NCI-H2107 (cell line): ENCODE results near the gene SERPINH1.

Experiments used
- DNase-seq: peaks from one replicate; lab custom pipeline; 2025; lab: John Stamatoyannopoulos, UW

Gene SERPINH1

DNA sequence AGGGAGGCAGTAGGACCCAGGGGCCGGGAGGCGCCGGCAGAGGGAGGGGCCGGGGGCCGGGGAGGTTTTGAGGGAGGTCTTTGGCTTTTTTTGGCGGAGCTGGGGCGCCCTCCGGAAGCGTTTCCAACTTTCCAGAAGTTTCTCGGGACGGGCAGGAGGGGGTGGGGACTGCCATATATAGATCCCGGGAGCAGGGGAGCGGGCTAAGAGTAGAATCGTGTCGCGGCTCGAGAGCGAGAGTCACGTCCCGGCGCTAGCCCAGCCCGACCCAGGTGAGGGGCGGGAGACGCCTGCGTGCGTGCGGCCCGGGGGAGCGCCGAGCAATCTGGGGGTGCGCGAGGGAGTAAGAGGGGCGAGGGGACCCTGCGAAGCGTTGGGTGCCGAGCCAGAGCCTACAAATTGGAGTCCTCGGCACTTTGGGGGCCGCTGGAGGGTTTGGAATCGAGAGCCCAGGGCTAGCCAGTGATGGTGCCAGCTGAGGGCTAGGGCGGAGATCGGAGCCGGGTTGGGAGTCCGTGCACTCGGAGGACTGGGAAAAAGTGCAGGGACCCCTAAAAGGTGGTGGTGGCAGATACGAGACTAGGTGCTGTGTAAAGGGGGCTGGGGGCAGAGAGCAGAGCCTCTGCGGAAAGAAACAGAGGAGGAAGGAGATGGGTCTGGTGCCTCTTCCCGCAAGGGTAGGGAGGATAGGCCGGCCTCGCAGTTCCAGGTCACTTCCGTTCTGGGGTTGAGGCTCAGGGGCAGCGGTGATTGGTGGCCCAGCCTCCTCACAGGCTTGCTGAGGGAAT, at the start of gene SERPINH1:
Gene SERPINH1 (plus strand): TSS at position 206 of the 788 bp plus-strand sequence. CDS start 4,097 bp downstream, outside the sequence.
- DNase-seq: peak; percentile 60

DNA sequence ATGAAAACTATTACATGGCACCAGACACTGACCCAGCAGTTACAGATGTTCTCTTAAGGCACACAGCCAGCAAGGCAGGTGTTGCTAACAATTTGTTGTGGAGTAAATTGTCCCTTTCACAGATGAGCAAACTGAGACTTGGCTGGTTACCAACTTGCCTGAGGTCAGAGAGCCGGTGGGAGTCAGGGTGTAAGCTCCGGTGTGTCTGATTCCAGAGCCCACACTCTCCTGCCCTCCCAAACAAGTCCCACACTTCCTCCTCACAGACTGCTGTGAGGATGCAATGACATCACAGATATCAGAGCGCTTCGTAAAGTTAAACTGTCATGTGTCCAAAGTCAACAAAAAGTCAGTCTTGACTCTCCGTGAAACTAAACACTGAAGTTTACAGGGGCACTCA, 48.8 kb upstream of the SERPINH1 start:
- no peak for DNase-seq

DNA sequence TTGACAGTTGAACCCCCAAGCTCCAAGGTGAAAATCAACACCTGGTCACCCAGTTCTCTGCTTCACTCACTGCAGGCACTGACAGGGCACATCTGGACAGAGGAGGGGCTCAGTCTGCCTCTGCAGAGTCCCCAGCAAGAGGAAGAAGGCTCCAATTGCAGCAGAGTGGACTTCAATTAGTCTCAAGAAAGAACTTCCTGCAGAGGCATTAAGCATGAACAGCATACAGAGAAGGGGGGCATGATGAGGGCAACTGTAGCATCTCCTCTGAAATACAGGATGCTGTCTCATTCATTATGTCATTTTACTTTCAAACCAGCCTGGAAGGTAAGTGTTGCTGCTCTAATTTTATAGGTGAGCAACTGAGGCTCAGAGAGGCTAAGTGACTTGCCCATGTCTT, 47.5 kb upstream of the SERPINH1 start:
- DNase-seq: no peak

DNA sequence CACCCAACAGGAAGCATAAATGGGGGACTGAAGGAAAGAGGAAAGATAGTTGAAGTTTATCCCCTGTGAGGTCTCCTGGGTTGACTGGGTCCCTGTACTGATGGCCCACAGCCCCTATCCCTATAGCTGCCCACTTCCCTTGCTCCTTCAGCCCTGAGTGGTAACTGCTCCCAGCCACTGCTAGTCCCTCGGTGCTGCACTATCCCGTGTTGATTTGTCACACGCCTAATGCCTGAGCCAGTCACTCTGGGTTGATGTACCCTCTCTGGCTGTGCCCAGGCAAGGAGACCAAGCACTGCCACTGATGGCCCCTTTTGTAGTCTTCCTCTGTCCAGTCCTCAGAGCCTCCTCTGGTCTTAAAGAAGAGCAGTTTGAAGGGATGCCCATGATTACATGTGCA, 45.9 kb upstream of the SERPINH1 start:
- no peak for DNase-seq

DNA sequence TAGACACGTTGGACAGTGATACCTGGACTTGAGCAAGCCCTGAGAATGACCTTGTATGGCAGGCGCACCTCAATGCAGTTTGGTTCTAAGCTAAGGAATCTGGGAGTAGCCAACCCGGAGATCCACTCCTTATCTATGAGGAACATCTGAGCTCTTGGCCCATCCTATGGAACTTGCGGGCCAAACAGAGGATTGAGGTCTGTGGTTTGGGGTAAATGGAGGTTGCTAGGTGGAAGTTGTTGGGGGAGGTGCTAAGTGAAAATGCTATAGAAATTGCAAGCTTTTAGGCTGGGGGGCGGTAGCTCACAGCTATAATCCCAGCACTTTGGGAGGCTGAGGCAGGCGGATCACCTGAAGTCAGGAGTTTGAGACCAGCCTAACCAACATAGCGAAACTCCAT, 45.2 kb upstream of the SERPINH1 start:
- DNase-seq: no peak

DNA sequence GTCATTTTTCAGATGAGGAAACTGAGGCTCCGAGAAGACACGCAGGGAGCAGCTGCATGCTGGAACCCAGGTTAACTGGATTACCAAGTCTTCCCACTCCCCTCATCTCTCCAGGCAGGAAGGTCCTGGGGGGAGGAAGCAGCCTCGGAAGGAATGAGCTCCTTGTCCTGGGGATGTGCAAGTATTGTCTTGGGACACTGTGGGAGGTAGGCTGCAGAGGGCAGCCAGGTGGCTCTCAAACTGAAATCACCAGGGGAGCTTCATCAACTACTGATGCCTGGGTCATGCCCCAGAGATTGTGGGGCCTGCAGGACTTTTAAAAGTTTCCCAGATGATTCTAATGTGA, 43.9 kb upstream of the SERPINH1 start:
- DNase-seq: no peak

DNA sequence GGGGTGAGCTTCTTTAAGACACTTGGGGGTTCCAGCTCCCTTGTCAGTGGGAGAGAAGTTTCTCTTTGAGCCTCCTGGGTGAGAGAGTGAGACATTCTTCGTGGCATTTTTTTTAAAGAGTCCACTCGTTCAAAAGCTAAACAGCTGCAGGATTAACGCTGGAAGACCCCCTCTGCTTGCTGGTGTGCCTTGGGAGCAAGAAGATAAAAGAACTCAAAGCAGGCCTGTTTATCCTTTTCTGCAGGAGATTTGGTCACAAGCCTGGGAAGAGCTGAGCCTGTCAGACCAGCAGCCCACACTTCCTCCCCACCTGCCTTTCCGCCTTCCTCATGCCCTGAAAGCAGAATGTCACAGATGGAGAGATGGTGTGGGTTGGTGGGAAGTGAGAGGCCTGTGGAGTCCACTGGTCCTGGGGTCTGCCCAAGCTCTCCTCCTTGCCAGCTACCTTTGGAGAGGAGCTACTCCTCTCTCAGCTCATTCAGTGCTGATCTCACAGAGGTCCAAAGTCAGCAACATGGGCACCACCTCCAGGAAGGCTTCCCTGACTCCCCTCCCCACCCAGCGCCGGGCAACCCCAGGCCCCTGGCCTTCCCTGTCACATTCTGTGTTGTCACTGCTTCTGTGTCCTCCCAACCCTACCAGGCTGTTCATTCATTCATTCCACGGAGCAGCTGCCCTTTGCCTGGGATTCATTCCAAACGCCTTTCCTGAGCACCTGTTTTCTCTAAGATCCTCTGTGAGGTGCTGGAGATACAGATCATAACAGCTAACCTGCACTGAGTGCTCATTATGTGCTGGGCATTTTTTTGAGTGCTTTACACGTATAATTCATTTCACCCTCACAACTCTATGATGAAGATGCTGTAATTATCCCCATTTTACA, 43.0 kb upstream of the SERPINH1 start:
- DNase-seq: no peak

DNA sequence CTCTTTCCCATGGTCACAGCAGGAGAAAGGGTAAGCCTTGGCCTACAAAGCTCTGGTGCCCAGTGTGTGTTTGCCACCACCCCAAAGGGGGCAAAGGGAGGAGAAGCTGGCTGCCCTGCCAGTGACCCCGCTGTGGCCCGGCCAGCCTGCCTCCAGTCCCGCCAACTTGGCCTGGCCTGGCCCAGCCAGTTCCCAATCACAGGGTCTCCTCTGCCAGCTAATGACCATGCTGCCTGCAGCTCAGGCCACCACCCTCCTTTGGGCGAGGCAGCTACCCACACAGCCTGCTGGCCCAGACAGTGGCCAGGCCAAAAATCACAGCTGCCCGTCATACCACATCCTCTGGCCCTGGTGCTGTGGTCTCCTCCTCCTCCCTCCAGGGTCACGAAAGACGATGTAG, 41.4 kb upstream of the SERPINH1 start:
- DNase-seq: no peak

DNA sequence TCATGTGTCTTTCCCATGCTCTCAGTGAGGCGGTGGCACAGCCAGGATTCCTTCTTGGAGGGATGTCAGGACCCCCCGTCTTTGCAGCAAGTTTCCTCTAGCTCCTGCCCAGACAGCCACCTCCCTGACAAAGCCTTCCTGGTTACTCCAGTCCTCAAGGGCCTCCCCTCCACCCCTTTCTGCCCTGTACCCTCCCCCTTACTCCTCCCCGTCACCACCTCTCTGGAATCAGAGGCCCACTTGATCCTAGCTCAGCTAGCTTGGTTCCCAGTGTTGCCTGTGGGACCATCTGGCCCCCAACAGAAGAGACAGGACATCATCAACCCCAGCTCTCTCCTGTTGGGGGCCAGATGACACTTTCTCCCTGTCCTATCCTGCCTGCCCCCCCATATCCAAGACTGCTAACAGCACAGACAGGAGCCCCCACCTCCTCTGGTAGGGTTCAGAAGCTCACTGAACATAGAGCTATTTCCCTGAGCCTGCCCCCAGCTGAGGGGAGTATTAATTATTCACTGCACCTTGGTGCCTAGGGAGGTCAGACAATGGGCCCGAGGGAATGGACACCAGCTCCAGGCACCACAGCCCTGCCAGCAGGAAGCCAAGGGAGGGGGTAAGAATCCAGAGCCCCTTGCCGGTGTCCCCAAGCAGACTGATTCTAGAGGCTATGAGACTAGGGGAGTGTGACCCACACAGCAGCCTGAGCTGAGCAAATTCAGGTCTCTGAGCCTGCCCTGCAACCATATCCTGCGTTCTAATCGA, 39.6 kb upstream of the SERPINH1 start:
- DNase-seq: no peak

DNA sequence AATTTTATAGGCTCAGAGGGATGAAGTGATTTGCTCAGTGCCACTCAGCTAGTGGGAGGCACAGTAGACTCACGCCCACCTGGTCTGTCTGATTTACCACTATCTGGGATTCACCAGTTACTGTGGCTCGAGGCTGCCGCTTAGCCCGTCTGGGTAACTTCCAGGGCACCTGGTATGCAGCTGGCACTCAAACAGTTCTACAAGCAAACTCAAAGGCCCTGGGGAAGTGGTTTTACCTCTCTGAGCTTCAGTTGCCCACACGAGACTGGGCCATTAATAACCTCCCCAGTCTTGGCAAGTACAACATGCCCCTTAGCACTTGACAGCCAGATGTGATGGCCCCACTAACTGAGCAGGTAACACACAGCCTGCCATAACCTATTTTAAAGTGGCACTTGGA, 38.9 kb upstream of the SERPINH1 start:
- no peak for DNase-seq

DNA sequence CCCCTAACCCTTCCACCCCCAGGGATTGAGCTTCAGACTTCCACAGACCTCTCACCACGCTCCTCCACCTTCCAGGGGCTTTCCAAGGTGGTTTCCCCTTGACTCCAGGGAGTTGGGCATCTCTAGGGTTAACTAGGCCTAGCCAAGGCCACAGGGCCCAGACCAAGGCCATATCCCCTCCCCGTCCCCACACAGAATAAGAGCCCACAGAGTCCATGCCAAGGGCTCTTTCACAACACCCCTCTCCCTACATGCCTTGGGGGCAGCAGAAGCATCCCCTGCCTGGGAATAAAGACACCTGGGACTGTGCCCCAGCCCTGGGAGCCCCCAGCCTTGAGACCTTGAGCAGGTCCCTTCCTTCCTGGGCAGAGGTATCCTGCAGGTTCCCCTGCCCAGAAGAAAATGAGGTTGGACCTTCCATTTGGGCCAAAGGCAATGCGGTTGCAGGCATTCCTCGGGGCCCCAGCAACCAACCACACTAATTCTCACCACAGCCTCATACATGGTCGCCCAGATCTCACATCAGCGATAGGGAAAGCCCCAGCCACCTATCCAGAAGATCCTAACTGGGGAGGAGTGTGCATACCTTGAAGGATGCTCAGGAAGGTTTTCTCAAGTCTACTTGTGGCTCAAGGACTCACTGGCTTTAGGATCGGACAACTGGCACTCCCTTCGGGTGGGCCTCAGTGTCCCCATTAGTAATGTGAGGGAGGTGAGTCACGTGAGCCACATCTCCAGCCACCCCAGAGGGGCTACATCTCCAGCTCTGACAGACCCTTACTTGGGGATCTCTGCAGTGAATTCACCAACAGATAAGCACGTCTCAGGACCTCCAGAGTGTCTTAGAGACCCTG, 38.0 kb upstream of the SERPINH1 start:
- no peak for DNase-seq

DNA sequence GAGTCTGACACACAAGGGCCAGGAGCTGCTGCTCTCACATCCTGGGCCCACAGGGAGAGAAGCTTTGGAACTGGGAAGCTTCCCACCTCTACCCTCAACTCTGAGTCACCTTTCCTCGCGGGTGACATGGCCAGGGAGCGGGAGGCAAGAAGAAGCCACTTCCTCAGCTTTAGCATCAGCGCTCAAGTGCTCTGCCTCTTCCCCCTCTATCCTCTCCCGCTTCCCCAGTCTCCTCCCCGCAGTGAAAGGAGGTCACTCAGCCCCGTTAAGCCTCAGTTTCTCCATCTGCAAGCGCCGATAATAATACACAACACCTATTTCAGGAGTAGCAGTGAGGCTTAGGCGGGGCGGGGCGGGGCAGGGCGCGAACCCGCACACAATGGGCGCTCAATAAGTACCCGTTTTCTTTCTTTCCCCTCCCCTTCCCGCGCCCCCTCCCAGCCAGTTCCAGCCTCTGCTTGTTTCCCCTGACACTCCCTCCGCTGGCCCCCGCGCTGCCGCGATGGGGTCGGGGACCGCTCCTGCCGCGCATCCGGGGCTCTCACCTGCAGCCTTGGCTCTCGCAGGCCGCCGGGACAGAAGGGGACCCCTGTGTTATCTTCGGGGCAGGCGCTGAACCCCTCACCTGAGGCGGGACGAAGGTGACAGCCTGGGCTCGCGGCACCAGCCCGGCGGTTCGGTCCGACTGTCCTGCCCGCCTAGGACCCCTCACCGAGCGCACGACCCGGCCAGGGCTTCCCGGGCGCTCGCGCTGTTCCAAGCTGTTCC, 37.2 kb upstream of the SERPINH1 start:
- DNase-seq: no peak

DNA sequence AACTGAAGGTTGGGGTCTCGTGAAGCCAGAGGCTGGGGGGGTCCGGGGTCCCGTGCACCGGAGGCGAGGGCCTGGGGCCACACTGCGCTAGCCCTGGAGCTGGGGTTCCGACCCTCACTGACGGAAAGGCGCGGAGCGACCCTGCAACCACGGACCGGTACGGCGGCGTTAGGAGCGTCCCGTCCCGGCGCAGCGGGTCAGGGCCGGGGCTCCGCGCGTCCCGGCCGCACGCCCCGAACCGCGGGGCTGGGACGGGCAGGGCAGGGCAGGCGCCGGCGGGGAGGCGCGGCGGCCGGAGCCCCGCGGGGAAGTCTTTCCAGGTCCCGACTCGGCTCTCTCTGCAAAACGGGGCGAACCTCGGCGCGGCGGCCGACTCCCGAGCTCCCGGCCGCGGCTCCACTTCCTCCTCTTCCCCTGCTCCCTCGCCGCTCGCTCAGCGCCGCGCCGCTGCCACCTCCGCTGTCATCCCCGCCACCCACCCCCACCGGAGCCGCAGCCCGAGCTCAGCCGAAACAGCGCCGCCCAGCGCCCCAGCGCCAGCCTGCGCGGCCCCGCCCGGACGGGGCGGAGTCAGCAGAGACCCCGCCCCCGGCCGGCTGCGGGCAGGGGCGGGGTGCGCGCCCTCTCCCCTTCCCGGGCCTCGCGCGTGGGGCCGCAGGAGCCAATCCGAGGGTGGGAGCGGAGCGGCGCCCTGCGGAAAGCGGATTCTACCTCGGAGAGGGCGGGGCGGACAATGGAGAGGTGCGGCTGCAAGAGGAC, 36.4 kb upstream of the SERPINH1 start, which contains the start of gene GDPD5:
Gene GDPD5 (minus strand): TSS at position 509 of the 759 bp plus-strand sequence. CDS start 48,206 bp downstream, outside the sequence.
- peak; percentile 63 for DNase-seq

DNA sequence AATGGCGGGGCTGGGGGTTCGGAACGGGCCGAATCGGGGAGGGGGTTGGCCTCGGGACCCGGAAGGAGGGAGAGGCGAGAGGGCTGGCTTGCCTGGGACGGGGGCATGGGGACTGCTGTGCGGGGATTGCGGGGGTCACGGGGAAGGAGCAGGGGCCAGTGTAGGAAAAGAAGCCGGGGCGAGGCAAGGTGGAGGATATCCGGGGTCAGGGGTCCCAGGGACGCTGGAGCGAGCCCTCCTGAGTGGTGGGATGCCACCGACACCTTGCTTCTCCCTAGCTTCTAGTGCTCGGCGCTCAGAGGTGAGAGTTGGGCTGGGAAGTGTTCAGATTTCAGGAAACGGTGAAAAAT, 35.9 kb upstream of the SERPINH1 start:
- no peak for DNase-seq

DNA sequence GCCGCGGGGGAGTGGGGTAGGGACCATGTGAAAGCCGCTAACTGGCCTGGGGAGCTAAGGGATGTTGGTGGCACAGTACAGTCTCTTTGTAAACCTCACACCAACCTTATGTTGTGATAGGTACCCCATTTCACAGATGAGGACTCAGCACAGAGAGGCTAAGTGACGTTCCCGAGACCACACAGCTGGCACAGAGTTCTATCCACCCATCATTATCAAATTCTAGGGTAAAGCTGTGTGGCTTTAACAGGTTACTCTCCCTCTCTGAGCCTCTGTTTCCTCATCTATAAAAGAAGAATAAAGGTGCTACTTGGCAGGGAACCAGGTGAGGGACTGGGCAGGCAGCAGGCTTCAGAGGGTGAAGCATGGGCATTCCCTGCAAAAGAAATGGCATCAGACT, 34.9 kb upstream of the SERPINH1 start:
- DNase-seq: no peak

DNA sequence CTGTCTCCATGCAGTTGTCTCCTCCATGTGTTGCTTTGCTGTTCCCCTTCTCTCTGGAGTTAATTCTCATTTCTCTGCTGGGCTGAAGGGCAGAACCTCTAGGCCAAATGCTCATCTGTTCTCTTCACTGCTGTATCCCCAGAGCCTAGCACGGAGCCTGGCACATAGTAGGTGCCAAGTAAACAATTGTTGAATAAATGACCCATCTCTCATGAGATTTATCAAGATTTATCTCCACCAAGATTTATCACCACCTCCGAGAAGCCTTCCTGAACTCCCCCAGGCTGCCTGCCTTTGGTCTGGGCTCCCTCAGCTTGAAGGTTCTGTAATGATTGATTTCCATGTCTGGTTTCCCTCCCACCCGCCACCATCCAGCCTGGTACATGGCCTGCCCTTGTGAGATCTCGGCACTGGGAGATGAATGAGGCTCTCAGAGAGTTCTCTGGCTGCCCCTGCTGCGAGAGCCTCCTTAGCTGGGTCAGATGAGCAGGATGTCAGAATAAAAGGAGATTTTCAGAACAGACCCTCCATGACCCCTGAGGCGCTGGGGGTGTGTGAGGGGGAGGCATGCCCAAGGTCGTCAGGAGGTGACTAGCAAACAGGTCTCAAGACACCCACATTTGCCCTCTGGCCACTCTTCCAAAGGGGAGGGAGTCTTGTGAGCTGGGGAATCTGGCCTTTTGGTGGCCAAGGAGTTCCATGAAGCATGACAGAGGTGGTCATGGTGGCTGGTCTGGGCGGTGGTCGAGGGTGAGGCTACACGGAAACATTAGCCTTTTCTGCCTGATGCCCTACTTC, 33.9 kb upstream of the SERPINH1 start:
- DNase-seq: no peak

DNA sequence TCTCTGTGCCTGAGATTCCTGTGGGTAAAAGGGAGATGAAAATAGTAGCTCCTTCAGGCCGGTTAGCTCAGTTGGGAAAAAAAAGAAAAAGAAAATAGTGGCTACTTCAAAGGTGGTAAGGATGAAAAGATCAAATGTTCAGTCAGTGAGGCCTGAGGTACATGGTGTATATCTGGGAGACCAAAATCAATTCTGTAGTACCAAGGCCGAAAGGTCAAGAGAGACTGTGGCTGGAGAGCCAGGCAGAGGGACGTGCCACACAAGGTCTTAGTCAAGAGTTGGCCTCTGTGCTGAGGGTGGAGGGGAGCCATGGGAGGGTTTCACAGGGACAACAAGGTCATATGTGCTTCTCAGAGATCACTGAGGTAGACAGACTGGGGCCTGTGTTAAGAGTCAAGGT, 31.5 kb upstream of the SERPINH1 start:
- DNase-seq: no peak

DNA sequence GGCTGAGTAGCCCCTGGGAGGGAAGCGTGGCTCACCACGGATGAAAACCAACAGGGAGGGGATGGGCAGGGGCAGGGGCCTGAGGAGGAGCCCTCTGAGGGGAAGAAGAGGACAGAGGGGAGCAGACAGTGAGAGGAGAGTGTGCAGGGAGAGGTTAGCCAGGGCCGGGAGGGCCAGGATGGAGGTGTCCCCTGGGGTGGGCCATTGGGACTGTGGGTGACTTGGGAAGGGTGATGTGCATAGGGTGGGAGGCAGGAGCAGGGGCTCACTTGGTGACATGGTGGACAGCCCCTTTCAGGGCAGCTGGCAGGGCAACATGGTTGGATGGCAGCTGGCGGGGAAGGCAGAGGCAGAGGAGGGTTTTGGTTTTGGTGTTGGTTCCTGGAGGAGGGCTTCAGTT, 30.7 kb upstream of the SERPINH1 start:
- no peak for DNase-seq
